ENCODE results near the gene WDR13.
"Not testable (repeated sequence)": the region's sequence is repeated elsewhere in the genome, so short reads cannot be mapped to it uniquely, and the experiment has no call there.

Gene WDR13

DNA sequence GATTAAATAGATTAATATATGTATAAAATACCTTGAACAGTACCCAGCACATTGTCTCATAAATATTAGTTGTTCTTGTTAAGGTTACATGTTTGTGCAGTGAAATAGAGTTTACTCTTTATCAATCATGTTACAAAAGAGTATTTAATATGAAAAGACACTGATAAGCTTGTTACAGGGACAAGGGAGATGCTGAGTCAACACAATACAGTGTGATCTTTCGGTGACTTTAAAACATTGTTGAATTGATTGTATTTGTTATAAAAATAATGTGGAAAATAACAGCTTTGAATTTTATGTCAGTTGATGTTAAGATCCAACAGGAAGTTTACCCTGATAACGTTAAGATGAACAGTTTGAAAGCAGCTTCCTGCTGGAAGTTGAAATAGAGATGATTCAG is 1.4 kb upstream of the WDR13 start:
- no peak for DNase-seq

DNA sequence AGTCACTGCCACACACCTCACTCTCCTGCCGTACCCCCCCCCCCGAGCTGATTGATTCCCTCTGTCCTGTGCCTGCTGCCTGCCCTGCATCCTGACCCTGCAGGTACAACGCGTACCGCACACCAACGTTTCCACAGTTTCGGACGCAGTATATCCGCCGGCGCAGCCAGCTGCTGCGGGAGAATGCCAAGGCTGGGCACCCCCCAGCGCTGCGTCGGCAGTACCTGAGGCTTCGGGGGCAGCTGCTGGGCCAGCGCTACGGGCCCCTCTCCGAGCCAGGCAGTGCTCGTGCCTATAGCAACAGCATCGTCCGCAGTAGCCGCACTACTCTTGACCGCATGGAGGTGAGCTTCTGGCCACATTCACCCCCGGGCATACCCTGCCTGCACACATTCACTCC is 1.3 kb downstream of the WDR13 start:
- DNase-seq, result no peak

GRCh38 chrX:48599341-48599740 is 2.0 kb downstream of the WDR13 start:
- no peak for DNase-seq

- no peak for DNase-seq
These were observed 2.9 kb downstream of the WDR13 start for GRCh38 chrX:48600226-48600625.

GRCh38 chrX:48601741-48602394 is 4.6 kb downstream of the WDR13 start:
- DNase-seq, result no peak

GRCh38 chrX:48604701-48605100 is 7.4 kb downstream of the WDR13 start:
- no peak for DNase-seq

DNA sequence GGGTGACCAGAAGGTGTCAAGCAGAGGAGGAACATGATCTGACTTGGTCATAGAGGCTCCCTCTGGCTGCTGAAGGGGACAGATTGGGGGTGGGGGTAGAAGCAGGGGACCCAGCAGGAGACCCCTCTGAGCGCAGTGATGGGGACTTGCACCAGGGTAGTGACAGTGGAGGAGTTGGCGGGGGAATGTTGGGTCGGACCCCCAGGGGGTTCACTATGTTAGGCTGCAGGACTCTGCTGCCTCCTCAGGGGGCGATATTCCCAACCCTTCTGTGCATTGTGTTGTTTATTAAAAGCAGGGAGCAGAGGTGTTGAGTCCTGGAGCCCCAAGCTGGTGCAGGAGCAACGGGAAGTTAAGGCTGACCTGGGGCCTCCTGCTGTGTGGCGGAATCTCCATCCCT is 8.8 kb downstream of the WDR13 start:
- no peak for DNase-seq

DNA sequence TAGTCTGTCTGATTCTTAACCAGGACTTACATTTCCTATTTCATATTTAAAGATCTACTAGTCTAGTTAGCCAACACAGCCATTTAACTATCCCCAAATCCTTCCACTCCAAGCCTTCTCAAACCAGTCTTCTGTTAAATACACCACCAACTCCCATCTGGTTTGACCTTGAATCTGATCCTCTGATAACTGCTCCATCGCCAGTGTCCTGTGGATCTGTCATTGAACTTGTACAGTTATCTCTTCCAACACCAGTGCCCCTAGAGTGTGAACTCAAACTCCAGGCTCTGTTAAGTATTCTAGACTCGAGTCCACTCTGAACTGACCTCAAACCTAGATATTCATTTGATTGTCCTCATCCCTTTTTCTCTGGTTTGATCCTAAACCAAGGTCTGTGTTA is 14.4 kb downstream of the WDR13 start:
- DNase-seq, result no peak

- no peak for DNase-seq
These were observed 16.3 kb downstream of the WDR13 start for GRCh38 chrX:48613502-48614160.

DNA sequence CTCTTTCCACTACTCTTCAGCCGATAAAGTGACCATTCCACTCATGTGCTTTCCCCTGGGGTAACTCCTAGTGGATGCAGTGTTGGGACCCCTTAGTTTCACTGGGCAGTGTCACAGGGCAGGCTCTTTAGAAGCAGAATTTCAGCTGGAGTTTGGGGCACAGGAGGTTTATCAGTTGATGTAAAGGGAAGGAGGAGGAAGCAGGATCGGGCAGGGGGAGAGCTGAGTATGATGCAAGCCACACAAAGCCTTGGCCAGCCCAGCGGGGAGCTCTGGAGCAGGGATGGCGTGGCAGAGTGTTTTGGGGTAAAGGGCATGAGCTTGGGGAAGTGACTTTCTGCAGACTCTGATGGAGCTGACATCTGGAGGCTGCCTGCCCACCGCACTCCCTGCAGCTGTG is 19.3 kb downstream of the WDR13 start:
- DNase-seq, result no peak

DNA sequence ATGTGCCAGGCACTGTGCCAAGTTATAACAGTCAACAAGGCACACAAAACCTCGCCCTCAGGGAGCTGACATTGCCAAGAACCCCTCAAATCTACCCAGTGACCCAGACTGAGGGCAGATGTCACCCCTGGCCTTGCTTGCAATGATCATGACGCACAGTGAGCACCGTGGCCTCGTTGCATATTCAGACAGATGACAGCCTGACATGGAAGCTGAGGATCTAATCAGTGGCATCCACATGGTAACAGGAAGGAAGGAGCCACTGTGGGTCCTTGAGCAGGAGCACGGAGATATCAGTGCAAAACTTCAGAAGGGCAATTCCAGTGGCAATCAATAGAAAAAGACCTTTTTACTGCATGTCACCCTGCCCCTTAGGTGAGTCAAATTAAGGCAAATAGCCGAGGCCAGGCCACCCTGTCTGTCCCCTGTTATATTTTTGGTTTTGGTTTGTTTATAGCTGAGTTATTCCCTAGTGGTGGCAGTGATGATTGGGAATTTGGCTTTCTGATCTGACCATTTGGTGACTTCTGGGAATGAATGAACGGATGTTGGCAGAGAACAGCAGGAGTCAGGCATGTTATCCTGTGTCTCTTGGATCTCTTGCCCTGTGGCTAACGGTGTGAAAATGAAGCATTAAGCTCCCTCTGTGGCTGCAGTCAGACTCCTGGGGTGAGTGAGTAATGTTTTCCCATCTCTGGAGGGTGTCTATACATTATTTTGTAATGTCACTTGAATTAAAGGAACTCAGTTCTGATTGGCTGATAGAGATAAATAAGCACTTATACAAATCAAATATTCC is 20.4 kb downstream of the WDR13 start:
- DNase-seq, result no peak

- no peak for DNase-seq
These were observed 29.4 kb downstream of the WDR13 start for GRCh38 chrX:48626401-48627298.

DNA sequence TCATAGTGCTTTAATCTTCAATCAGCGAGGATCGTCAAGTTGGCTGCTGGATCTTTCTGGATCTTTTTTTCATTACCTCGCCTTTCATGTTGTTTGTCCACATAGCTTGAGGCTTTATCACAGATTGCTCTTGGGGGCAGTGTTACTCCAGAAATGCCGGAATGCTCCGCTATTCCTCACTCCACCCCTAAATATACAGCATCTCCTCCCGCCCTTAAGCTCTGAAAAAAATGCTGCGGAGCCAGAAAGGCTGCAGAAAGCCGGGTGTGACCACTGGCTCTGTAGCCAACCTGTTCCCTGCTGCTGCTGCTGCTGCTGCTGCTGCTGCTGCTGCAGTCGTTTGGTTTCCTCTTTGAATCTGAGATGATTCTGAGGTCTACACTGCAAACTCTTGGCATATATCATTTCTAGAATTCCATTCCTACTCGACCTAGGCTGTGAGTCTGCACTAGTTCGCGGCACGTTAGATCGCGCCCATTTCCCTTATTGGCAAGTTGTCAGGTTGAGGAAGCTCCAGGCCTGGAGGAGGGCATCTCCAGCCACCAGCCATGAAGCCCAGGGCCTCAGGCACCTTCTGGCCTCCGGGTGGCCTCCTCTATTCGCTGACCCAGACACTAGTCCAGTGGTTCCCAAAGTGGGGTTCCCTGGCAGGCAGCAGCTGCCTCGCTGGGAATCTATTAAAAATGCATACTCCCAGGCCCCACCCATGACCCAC is 34.2 kb downstream of the WDR13 start:
- peak; percentile 84 to 86 for DNase-seq

- no peak for DNase-seq
These were observed 34.9 kb downstream of the WDR13 start for GRCh38 chrX:48632207-48632606.

DNA sequence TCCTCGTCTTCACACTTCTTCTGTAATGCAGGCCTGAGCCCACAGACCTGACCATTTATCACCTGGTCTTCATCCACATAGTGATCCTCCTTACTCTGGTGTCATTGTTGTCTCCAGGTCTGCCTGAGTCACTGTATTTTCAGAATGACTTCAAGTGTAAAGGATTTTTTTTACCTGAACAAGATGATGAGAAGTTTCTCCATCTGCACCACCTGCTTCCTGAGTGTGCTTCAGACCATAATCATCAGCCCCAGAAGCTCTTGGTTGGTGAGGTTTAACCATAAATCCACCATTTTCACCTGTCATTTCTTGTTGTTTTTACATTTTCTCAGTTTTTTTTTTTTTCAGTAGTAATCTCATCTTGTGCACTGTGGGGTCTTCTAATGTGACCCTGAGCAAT is 39.0 kb downstream of the WDR13 start:
- no peak for DNase-seq

DNA sequence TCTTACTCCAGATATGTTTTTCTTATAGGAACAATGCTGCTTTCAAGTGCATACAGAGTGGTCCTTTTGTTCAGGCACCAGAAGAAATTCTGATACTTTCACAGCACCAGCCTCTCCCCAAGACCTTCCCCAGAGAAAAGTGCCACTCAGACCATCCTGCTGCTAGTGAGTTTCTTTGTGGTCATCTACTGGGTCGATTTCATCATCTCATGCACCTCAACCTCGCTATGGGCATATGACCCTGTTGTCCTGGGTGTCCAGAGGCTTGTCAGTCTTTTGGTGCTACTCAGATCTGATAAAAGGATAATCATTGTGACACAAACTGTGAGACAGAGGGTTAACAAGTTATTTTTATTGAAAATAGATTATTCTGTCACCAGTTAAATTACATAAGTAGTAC is 39.5 kb downstream of the WDR13 start:
- DNase-seq, result no peak

DNA sequence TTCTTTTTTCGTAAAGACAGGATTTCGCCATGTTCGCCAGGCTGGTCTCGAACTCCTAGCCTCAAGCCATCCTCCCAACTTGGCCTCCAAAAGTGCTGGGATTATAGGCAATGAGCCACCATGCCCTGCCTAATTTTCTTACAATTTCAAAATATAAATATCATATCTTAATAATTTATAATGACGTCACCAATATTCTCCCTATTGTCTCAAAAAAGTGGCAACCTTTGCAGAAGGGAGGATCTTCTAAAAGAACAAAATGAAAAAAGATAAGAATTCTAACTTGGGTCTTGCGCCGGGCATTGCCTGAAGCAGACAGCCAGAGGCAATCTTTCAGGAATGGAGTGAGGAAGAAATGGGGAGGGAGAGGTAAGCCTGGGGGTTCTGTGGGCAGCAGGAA is 48.4 kb downstream of the WDR13 start:
- no peak for DNase-seq

DNA sequence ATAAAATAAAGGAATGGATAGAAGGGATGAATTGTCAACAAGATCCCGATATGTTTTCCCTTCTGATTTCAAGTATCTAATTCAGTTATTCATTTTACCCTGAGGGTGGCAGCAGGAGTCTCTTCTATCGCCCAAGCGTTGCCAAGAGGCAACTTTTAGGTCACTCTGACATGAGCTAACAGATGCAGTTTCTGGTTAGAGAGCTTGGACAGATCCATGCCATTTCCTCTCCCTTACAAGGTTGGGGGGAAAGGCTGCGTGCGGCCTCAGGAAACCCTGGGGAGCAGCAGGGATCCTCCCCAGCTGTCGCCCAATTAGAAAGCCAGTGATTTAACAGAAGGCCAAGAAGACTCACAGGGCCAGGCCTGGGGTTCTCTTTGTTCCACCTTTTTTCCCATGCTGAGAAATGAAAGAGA is 51.1 kb downstream of the WDR13 start:
- DNase-seq, result peak; percentile 54 to 63

GRCh38 chrX:48649102-48649501 is 51.8 kb downstream of the WDR13 start:
- DNase-seq, result no peak

DNA sequence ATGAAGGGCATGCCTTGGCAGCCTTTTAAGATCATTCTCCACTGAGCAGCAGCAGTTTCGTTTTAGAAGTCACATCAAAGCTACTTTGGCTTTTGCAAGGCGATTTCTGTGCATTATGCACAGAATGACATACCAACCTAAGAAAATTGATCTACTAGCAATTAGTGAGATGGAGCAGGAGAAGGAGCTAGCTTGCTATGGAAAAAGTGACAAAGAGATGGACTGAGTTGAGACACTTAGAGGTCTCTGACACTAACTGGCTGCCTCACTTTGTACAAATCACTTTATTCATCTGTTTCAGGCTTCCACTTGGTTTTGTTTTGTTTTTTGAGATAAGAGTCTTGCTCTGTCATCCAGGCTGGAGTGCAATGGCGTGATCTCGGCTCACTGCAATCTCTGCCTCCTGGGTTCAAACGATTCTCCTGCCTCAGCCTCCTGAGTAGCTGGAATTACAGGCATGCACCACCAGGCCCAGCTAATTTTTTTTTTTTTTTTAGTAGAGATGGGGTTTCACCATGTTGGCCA is 54.8 kb downstream of the WDR13 start:
- DNase-seq, result not testable (repeated sequence)

- DNase-seq, result not testable (repeated sequence)
These were observed 57.5 kb downstream of the WDR13 start for GRCh38 chrX:48654746-48655145.
